HTR-8/SVneo (cell line): ENCODE results near the gene RFC2.
A peak's percentile ranks its signal among the peaks of the same experiment; 100 is the strongest.
"Not testable (repeated sequence)": the region's sequence is repeated elsewhere in the genome, so short reads cannot be mapped to it uniquely, and the experiment has no call there.

Experiments used
- DNase-seq: peaks from one replicate; pipeline ENCODE4 v3.0.0; 2011; ENCODE audit warnings: low spot score, mixed read lengths; ENCODE audit not compliant: insufficient read length
- FAIRE-seq: peaks from 2 replicates; lab custom pipeline; 2011; peaks lifted over from hg19 to GRCh38; lab: Jason Lieb, UNC

Gene RFC2

GRCh38 chr7:74222851-74223710, 31.1 kb downstream of the RFC2 start:
- no peak for FAIRE-seq
- DNase-seq, result no peak

- DNase-seq (no peak), FAIRE-seq (no peak)
These were observed 32.5 kb downstream of the RFC2 start for GRCh38 chr7:74221713-74222112.

GRCh38 chr7:74220229-74220628, 34.0 kb downstream of the RFC2 start:
- DNase-seq (no peak), FAIRE-seq (no peak)

GRCh38 chr7:74219416-74219815, 34.8 kb downstream of the RFC2 start:
- FAIRE-seq (no peak), DNase-seq (no peak)

GRCh38 chr7:74218343-74218698, 35.9 kb downstream of the RFC2 start:
- FAIRE-seq, result no peak
- DNase-seq, result no peak

GRCh38 chr7:74217455-74218342, 36.5 kb downstream of the RFC2 start:
- FAIRE-seq, result no peak
- DNase-seq, result no peak

GRCh38 chr7:74216361-74216761, 37.8 kb downstream of the RFC2 start:
- FAIRE-seq (no peak), DNase-seq (no peak)

GRCh38 chr7:74215921-74216320, 38.3 kb downstream of the RFC2 start:
- FAIRE-seq (no peak), DNase-seq (no peak)

GRCh38 chr7:74214816-74215630, 39.2 kb downstream of the RFC2 start:
- FAIRE-seq (no peak), DNase-seq (no peak)

GRCh38 chr7:74212661-74213060, 41.5 kb downstream of the RFC2 start:
- FAIRE-seq (no peak), DNase-seq (no peak)

- not testable (repeated sequence) for FAIRE-seq, DNase-seq
These were observed 46.0 kb downstream of the RFC2 start for GRCh38 chr7:74208241-74208640.

GRCh38 chr7:74207586-74207985, 46.6 kb downstream of the RFC2 start:
- DNase-seq (no peak), FAIRE-seq (no peak)

- FAIRE-seq, result no peak
- peak; percentile 52 for DNase-seq
These were observed 47.5 kb downstream of the RFC2 start for GRCh38 chr7:74206589-74207120.

- FAIRE-seq, DNase-seq: not testable (repeated sequence)
These were observed 48.1 kb downstream of the RFC2 start for GRCh38 chr7:74206052-74206451.

- DNase-seq, result no peak
- no peak for FAIRE-seq
These were observed 50.1 kb downstream of the RFC2 start for GRCh38 chr7:74203956-74204618.

- FAIRE-seq, result no peak
- no peak for DNase-seq
These were observed 51.2 kb downstream of the RFC2 start for GRCh38 chr7:74202841-74203556.

GRCh38 chr7:74199551-74200355, 54.4 kb downstream of the RFC2 start:
- FAIRE-seq (no peak), DNase-seq (no peak)

- no peak for DNase-seq
- FAIRE-seq, result no peak
These were observed 56.6 kb downstream of the RFC2 start for GRCh38 chr7:74197449-74198124.
